AG04449 (cell line): ENCODE results near the gene RASAL1.
"Not testable (repeated sequence)": the region's sequence is repeated elsewhere in the genome, so short reads cannot be mapped to it uniquely, and the experiment has no call there.

Experiments used
- CTCF ChIA-PET: fragments of 350-600 bp; formaldehyde crosslinking; extraction: SDS; loops from one replicate; lab custom pipeline; 2021; ENCODE audit warnings: antibody characterized with exemption; lab: Yijun Ruan, JAX
- POLR2A ChIA-PET: fragments of 400-600, 350-600 bp; formaldehyde crosslinking; extraction: SDS; loops from one replicate; lab custom pipeline; 2020; ENCODE audit warnings: antibody characterized with exemption, inconsistent platforms; lab: Yijun Ruan, JAX
- DNase-seq: peaks from one replicate; pipeline ENCODE4 v3.0.0-alpha.2; 2010; ENCODE audit warnings: low read depth, low spot score
- H3K4me3 ChIP-seq: 2 replicates; pipeline ENCODE4 v1.5.1; 2011; ENCODE audit warnings: low read depth, mild to moderate bottlenecking, control low read depth, low read length
- CTCF ChIP-seq: IDR thresholded peaks from one replicate; pipeline ENCODE4 v1.5.1; 2011; ENCODE audit warnings: mild to moderate bottlenecking, moderate library complexity, low read length, control low read depth, inconsistent platforms; ENCODE audit not compliant: insufficient read depth; ENCODE audit errors: missing control alignments

RASAL1 gene

DNA sequence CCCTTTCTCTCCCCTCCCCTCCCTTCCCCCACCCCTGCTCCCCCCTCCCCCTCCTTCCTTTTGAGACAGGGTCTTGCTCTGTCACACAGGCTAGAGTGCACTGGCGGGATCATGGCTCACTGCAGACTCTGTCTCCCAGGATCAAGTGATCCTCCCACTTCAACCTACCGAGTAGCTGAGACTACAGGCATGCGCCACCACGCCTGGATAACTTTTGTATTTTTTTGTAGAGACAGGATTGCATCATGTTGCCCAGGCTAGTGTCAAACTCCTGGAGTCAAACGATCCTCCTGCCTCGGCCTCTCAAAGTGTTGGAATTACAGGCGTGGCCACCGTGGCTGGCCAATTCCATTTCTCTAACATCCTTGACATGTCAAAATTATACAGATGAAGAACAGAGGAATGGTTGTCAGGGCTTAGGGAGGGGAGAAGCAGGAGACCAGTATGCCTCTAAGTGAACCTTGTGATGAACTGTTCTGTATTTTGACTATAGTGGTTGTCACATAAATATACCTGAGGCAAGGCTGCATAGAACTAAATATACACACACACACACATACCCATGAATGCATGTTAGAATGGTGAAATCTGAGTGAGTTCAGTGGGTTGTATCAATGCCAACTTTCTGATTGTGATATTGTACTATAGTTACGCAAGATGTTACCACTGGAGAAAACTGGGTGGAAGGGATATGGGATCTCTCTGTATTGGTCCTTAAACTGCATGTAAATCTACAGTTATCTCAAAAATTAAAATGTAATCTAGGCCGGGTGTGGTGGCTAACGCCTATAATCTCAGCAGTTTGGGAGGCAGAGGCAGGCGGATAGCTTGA, 10.4 kb upstream of the RASAL1 start:
- no peak overlapping the region for H3K4me3 ChIP-seq
- TF ChIP-seq CTCF: no peak
- DNase-seq: no peak
- ChIA-PET POLR2A (no interaction called here), CTCF (interaction anchor here (0.9 kb wide), 1 partner anchor 8 kb away, joined by 4 read pairs; no protein-coding TSS in a partner anchor)

DNA sequence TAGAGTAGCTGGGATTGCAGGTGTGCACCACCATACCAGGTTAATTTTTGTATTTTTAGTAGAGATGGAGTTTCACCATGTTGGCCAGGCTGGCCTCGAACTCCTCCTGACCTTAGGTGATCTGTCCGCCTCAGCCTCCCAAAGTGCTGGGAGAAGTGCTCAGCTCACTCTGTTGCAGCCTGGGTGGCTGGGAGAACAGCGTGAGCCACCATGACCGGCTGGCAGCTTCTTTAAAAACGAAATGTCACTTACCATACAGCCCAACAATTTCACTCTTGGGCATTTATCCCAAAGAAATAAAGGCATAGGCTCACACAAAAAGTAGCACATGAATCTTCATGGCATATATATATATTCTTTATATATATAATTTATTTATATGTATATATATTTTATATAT, 9.2 kb upstream of the RASAL1 start:
- H3K4me3 ChIP-seq: no peak overlapping the region
- POLR2A ChIA-PET: no interaction called here
- TF ChIP-seq CTCF: no peak
- CTCF ChIA-PET: interaction anchor here (0.7 to 1.3 kb wide), 3 partner anchors 9 to 152 kb away, joined by 3 to 4 read pairs (median 4); no protein-coding TSS in a partner anchor
- DNase-seq: no peak

DNA sequence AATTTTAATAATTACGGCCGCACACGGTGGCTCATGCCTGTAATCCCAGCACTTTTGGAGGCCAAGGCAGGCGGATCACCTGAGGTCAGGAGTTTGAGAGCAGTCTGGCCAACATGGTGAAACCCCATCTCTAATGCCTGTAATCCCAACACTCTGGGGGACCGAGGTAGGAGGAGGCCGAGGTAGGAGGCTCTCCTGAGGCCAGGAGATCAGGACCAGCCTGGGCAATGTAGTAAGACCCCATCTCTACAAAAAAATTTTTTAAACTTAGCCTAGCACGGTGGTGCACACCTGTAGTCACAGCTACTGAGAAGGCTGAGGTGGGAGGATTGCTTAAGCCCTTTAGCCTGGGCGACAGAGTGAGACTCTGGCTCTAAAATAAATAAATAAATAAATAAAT, 8.4 kb upstream of the RASAL1 start:
- H3K4me3 ChIP-seq: no peak overlapping the region
- no peak for TF ChIP-seq CTCF
- ChIA-PET CTCF (interaction anchor here (1.3 kb wide), 1 partner anchor 95 kb away, joined by 4 read pairs; no protein-coding TSS in a partner anchor), POLR2A (no interaction called here)
- DNase-seq: no peak

DNA sequence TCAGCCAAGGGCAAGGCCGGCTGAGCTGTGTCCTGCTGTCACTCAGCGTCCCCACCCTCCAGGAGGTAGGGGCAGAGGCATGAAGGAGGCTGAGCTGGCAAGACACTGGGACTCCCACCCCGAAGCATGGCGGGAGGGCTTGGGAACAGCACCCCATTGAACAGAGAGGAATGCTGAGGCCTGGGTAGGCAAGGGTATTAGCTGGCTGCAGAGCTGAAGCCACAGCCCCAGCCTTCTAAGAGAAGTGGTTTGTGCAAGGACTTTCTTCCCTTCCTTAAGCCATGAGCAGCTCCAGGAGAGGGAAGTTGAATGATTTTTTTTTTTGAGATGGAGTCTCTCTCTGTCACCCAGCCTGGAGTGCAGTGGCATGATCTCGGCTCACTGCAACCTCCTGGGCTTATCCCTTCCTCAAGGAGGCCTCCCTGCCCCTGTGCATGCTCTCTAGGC, 7.3 kb upstream of the RASAL1 start:
- no peak for TF ChIP-seq CTCF
- POLR2A ChIA-PET: interaction anchor here (0.5 kb wide), 1 partner anchor 80 kb away, joined by 3 read pairs; no protein-coding TSS in a partner anchor
- CTCF ChIA-PET: no interaction called here
- no peak for DNase-seq
- no peak overlapping the region for H3K4me3 ChIP-seq

DNA sequence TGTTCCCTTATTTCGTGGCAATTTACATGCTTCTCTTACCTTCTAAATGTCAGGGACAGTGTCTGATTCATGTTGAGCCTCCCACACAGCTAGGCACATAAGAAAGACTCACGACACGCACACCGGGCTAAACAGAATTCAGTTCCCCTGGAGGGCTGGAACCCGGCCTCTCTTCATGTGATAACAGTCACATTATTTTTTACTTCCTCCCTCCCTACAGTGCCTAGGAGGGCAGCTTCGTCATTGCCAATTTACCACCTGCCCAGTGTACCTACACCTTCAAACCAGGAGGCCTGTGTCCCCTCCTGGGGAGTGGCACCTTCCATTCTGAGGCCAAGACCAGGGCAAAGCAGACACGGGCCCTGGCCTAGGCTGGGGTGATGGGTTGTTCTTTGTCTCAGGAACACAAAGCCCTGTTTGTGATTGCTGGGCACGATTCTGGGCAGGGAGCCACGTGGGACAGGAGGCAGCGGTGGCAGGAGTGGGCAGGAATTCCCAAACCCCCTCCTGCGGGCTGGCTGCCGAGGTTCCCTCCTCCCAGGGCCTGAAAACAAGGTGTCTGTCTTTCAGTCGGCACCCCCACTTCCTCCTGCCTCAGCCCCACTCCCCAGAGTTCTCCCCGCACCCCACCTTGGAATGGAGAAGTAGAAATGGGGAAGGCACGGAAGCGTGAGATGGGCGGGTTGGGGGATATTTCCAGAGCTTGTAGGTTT, 6.8 kb upstream of the RASAL1 start:
- POLR2A ChIA-PET: no interaction called here
- CTCF ChIA-PET: no interaction called here
- no peak for DNase-seq
- no peak overlapping the region for H3K4me3 ChIP-seq
- no peak for TF ChIP-seq CTCF

- DNase-seq, H3K4me3 ChIP-seq, CTCF ChIA-PET, POLR2A ChIA-PET: not testable (repeated sequence)
Measured at GRCh38 chr12:113141716-113142115, 6.2 kb upstream of the RASAL1 start.
